Fibroblast of lung (primary cell): Measurements from ENCODE around the gene PLEKHG7. TPM values are rescaled to one million over a fixed set of nuclear protein-coding genes. Genes with fewer than 3 reads are reported as not detected.

Source experiments
- DNase-seq, 2 donors: peaks; one replicate each; pipeline versions ENCODE4 v3.0.0 to v3.0.0-alpha.2; 2010; ENCODE audit warnings: low read depth in 2 of 2
- H2AFZ ChIP-seq: 2 replicates; pipeline ENCODE4 v1.5.1; 2012; ENCODE audit warnings: low read length, control low read depth, inconsistent platforms
- H3K27ac ChIP-seq: 2 replicates; pipeline ENCODE4 v1.5.1; 2011; ENCODE audit warnings: low read length, control low read depth; ENCODE audit not compliant: insufficient read depth
- H3K27me3 ChIP-seq: 2 replicates; pipeline ENCODE4 v1.5.1; 2011; ENCODE audit warnings: mild to moderate bottlenecking, low read length; ENCODE audit not compliant: control insufficient read depth, insufficient read depth
- H3K36me3 ChIP-seq: 2 replicates; pipeline ENCODE4 v1.5.1; 2011; ENCODE audit warnings: low read length; ENCODE audit not compliant: control insufficient read depth, insufficient read depth
- H3K4me1 ChIP-seq: 2 replicates; pipeline ENCODE4 v1.5.1; 2011; ENCODE audit warnings: low read length; ENCODE audit not compliant: control insufficient read depth, insufficient read depth; ENCODE audit errors: extremely low read depth
- H3K4me2 ChIP-seq: 2 replicates; pipeline ENCODE4 v1.5.1; 2011; ENCODE audit warnings: low read length, control low read depth; ENCODE audit not compliant: insufficient read depth; ENCODE audit errors: extremely low read depth
- H3K4me3 ChIP-seq, 4 experiments: fragments of 200-600 bp in 1 of 4; sonication (generic) in 1 of 4; replicated peaks in 1 of 4; 2 replicates each; pipeline ENCODE4 v1.5.1; 2011 to 2016; ENCODE audit warnings: low read length in 4 of 4, low read depth in 3 of 4, mild to moderate bottlenecking in 3 of 4, control low read depth in 2 of 4, inconsistent platforms in 1 of 4, mixed read lengths in 1 of 4; ENCODE audit not compliant: insufficient read depth in 1 of 4; ENCODE audit errors: control extremely low read depth in 1 of 4
- H3K79me2 ChIP-seq: 2 replicates; pipeline ENCODE4 v1.5.1; 2012; ENCODE audit warnings: mild to moderate bottlenecking, low read length, inconsistent platforms; ENCODE audit not compliant: control insufficient read depth, insufficient read depth
- H3K9ac ChIP-seq: 2 replicates; pipeline ENCODE4 v1.5.1; 2011; ENCODE audit warnings: mild to moderate bottlenecking, low read length, control low read depth; ENCODE audit not compliant: insufficient read depth
- H3K9me3 ChIP-seq: 2 replicates; pipeline ENCODE4 v1.5.1; 2012; ENCODE audit warnings: low read depth, low read length; ENCODE audit not compliant: control insufficient read depth, insufficient read depth
- H4K20me1 ChIP-seq: 2 replicates; pipeline ENCODE4 v1.5.1; 2011; ENCODE audit warnings: low read length; ENCODE audit not compliant: control insufficient read depth, insufficient read depth; ENCODE audit errors: extremely low read depth
- CTCF ChIP-seq, 2 donors: IDR thresholded peaks in 1 of 2; conservative IDR thresholded peaks in 1 of 2; 1 replicate in 1 of 2; 2 replicates in 1 of 2; pipeline ENCODE4 v1.5.1; 2011 to 2012; ENCODE audit warnings: low read length in 2 of 2, control low read depth in 1 of 2, inconsistent platforms in 1 of 2, low read depth in 1 of 2, mild to moderate bottlenecking in 1 of 2
- EZH2 ChIP-seq: IDR thresholded peaks from 2 replicates; pipeline ENCODE4 v1.5.1; 2012; ENCODE audit warnings: low read length, control low read depth, mild to moderate bottlenecking; ENCODE audit errors: missing control alignments
- polyA plus RNA-seq, 2 donors: library from polyadenylated mRNA; depleted of rRNA in 1 of 2; stranded (reverse) in 1 of 2; unstranded in 1 of 2; fragments of >200 nt; gene quantifications; 2 replicates each; pipeline ENCODE4 v1.2.1, GENCODE V29; 2011 to 2012; ENCODE audit warnings: missing spikeins in 1 of 2
- total RNA-seq: library from RNA; depleted of rRNA; stranded (reverse); fragments of >200 nt; gene quantifications from 2 replicates; pipeline ENCODE4 v1.2.1, GENCODE V29; 2014

PLEKHG7 gene
- total and polyA plus RNA-seq, 2 donors (not counting 1 experiment from before 2014, with no cell fraction given) = not detected

GRCh38 chr12:92673756-92674155, 29.0 kb upstream of the PLEKHG7 start:
- no peaks in the 10 kb centered on the region for H3K79me2 ChIP-seq
- no peaks in the 10 kb centered on the region for H3K36me3 ChIP-seq
- H3K9me3 ChIP-seq = no peaks in the 10 kb centered on the region
- no peak overlapping the region for H3K9ac ChIP-seq
- no peaks in the 10 kb centered on the region for H3K27me3 ChIP-seq
- H3K4me2 ChIP-seq = no peak overlapping the region
- no peak overlapping the region for H3K27ac ChIP-seq
- H2AFZ ChIP-seq = no peak overlapping the region
- TF ChIP-seq EZH2 (no peak), CTCF (conservative IDR thresholded peaks at IDR 0.05 in 1 of 2, IDR thresholded peaks at IDR 0.05 in 1 of 2; ENCODE audit: low read depth in 1 of 2, low read length in 2 of 2) (no peak)
- no peaks in the 10 kb centered on the region for H4K20me1 ChIP-seq
- no peak overlapping the region for H3K4me3 ChIP-seq
- DNase-seq = no peak
- H3K4me1 ChIP-seq = no peaks in the 10 kb centered on the region

- H3K27ac ChIP-seq = no peak overlapping the region
- H3K9ac ChIP-seq = no peak overlapping the region
- H3K27me3 ChIP-seq = no peaks in the 10 kb centered on the region
- H3K4me1 ChIP-seq = no peaks in the 10 kb centered on the region
- H3K36me3 ChIP-seq = no peaks in the 10 kb centered on the region
- no peak for TF ChIP-seq CTCF (conservative IDR thresholded peaks at IDR 0.05 in 1 of 2, IDR thresholded peaks at IDR 0.05 in 1 of 2; ENCODE audit: low read depth in 1 of 2, low read length in 2 of 2)
- no peak for TF ChIP-seq EZH2
- H3K4me3 ChIP-seq = no peak overlapping the region
- no peaks in the 10 kb centered on the region for H4K20me1 ChIP-seq
- H3K9me3 ChIP-seq = no peaks in the 10 kb centered on the region
- no peak overlapping the region for H3K4me2 ChIP-seq
- no peak for DNase-seq
- no peaks in the 10 kb centered on the region for H3K79me2 ChIP-seq
- H2AFZ ChIP-seq = no peak overlapping the region
These were observed 28.3 kb upstream of the PLEKHG7 start for GRCh38 chr12:92674500-92674899.

GRCh38 chr12:92675092-92675865, 27.5 kb upstream of the PLEKHG7 start:
- Histone ChIP-seq H3K4me1 (no peaks in the 10 kb centered on the region), H3K4me2 (no peak overlapping the region), H3K27ac (no peak overlapping the region), H3K9ac (no peak overlapping the region), H4K20me1 (no peaks in the 10 kb centered on the region), H3K9me3 (no peaks in the 10 kb centered on the region), H3K27me3 (no peaks in the 10 kb centered on the region), H2AFZ (no peak overlapping the region), H3K36me3 (no peaks in the 10 kb centered on the region), H3K4me3 (no peak overlapping the region), H3K79me2 (no peaks in the 10 kb centered on the region)
- TF ChIP-seq CTCF (conservative IDR thresholded peaks at IDR 0.05 in 1 of 2, IDR thresholded peaks at IDR 0.05 in 1 of 2; ENCODE audit: low read depth in 1 of 2, low read length in 2 of 2) = no peak
- no peak for TF ChIP-seq EZH2
- DNase-seq = no peak
